Smooth muscle cell (in vitro differentiated cells): Measurements from ENCODE around the gene ING2. TPM values are rescaled to one million over a fixed set of nuclear protein-coding genes. Genes with fewer than 3 reads are reported as not detected.

Experiments used
- DNase-seq: peaks from one replicate; lab custom pipeline; 2025; ENCODE audit not compliant: unreplicated experiment; lab: John Stamatoyannopoulos, UW
- H2AFZ ChIP-seq: fragments of 200-600 bp; sonication (generic); 2 replicates; pipeline ENCODE4 v1.6.0; 2016; ENCODE audit warnings: antibody characterized with exemption, low read depth, mild to moderate bottlenecking
- H3F3A ChIP-seq: fragments of 200-600 bp; sonication (generic); 2 replicates; pipeline ENCODE4 v1.6.0; 2017; ENCODE audit warnings: antibody characterized with exemption, low read depth
- H3K27ac ChIP-seq: fragments of 200-600 bp; sonication (generic); 2 replicates; pipeline ENCODE4 v1.5.1; 2016; ENCODE audit warnings: low read depth, mild to moderate bottlenecking
- H3K27me3 ChIP-seq: fragments of 200-600 bp; sonication (generic); 2 replicates; pipeline ENCODE4 v1.6.1; 2016; ENCODE audit warnings: low read depth, mild to moderate bottlenecking
- H3K36me3 ChIP-seq: fragments of 200-600 bp; sonication (generic); 2 replicates; pipeline ENCODE4 v1.5.1; 2016; ENCODE audit warnings: low read depth
- H3K4me1 ChIP-seq: fragments of 200-600 bp; sonication (generic); 2 replicates; pipeline ENCODE4 v1.5.1; 2016; ENCODE audit warnings: low read depth
- H3K4me2 ChIP-seq: fragments of 200-600 bp; sonication (generic); 2 replicates; pipeline ENCODE4 v1.6.0; 2016; ENCODE audit warnings: mild to moderate bottlenecking
- H3K4me3 ChIP-seq: fragments of 200-600 bp; sonication (generic); 2 replicates; pipeline ENCODE4 v1.5.1; 2016; ENCODE audit warnings: mild to moderate bottlenecking
- H3K79me2 ChIP-seq: fragments of 200-600 bp; sonication (generic); 2 replicates; pipeline ENCODE4 v1.6.0; 2016; ENCODE audit warnings: low read depth, mild to moderate bottlenecking
- H3K9ac ChIP-seq: fragments of 200-600 bp; sonication (generic); 2 replicates; pipeline ENCODE4 v1.6.0; 2016; ENCODE audit warnings: low read depth
- H3K9me3 ChIP-seq: fragments of 200-600 bp; sonication (generic); replicated peaks from 2 replicates; pipeline ENCODE4 v1.5.1; 2016; ENCODE audit warnings: low read depth
- H4K20me1 ChIP-seq: fragments of 200-600 bp; sonication (generic); 2 replicates; pipeline ENCODE4 v1.6.0; 2016; ENCODE audit warnings: low read depth
- CTCF ChIP-seq: fragments of 200-600 bp; sonication (generic); IDR thresholded peaks from 2 replicates; pipeline ENCODE4 v1.5.1; 2017; ENCODE audit warnings: borderline replicate concordance, mild to moderate bottlenecking, antibody characterized with exemption; ENCODE audit not compliant: insufficient read depth, poor library complexity, severe bottlenecking
- WGBS: methylation state at CpG from one replicate; pipeline ENCODE4 v1.1.7; 2016; ENCODE audit warnings: low lambda C conversion rate; 5-methylcytosine and 5-hydroxymethylcytosine counted together
- polyA plus RNA-seq: library from polyadenylated mRNA; unstranded; fragments of >200 nt; fragmentation: Nextera tagmentation; extraction: Ambion mirVana; gene quantifications from 2 replicates; pipeline ENCODE4 v1.2.1, GENCODE V29; 2016
- total RNA-seq: library from RNA; depleted of rRNA; stranded (reverse); fragments of >200 nt; gene quantifications from 2 replicates; pipeline ENCODE4 v1.2.3, GENCODE V29; 2014

Gene ING2
- total and polyA plus RNA-seq, 2 experiments from 2014 or later: 16.3 to 30.1 TPM

GRCh38 chr4:183541752-183542040, 36.8 kb downstream of the ING2 start:
- 7% methylated on average over 3 of the region's 3 CpGs for WGBS
- TF ChIP-seq CTCF: no peak
- Histone ChIP-seq H3K4me1 (peaks cover 14% of the 10 kb centered on the region), H3F3A (no peaks in the 10 kb centered on the region), H3K27me3 (no peaks in the 10 kb centered on the region), H4K20me1 (no peaks in the 10 kb centered on the region), H3K9me3 (no peaks in the 10 kb centered on the region), H3K9ac (no peak overlapping the region), H3K4me3 (no peak overlapping the region), H3K79me2 (no peaks in the 10 kb centered on the region), H3K27ac (peak overlapping the region; percentile 16), H2AFZ (no peak overlapping the region), H3K36me3 (no peaks in the 10 kb centered on the region), H3K4me2 (peak overlapping the region; percentile 47)
- DNase-seq: no peak

GRCh38 chr4:183543435-183543834, 38.6 kb downstream of the ING2 start:
- H3K4me2 ChIP-seq: no peak overlapping the region
- no peaks in the 10 kb centered on the region for H3K36me3 ChIP-seq
- no peak overlapping the region for H3K9ac ChIP-seq
- H4K20me1 ChIP-seq: no peaks in the 10 kb centered on the region
- H3K27me3 ChIP-seq: no peaks in the 10 kb centered on the region
- H3K79me2 ChIP-seq: no peaks in the 10 kb centered on the region
- no peak overlapping the region for H3K27ac ChIP-seq
- H3K4me3 ChIP-seq: no peak overlapping the region
- no peaks in the 10 kb centered on the region for H3F3A ChIP-seq
- H2AFZ ChIP-seq: no peak overlapping the region
- no peak for DNase-seq
- H3K9me3 ChIP-seq: no peaks in the 10 kb centered on the region
- 93% methylated on average over 2 of the region's 2 CpGs for WGBS
- H3K4me1 ChIP-seq: peaks cover 14% of the 10 kb centered on the region
- TF ChIP-seq CTCF: no peak

GRCh38 chr4:183544109-183544508, 39.3 kb downstream of the ING2 start:
- H2AFZ ChIP-seq: no peak overlapping the region
- H3K4me2 ChIP-seq: no peak overlapping the region
- H3K4me3 ChIP-seq: no peak overlapping the region
- no peaks in the 10 kb centered on the region for H3K79me2 ChIP-seq
- no peaks in the 10 kb centered on the region for H3F3A ChIP-seq
- no peaks in the 10 kb centered on the region for H3K36me3 ChIP-seq
- 89% methylated on average over 5 of the region's 5 CpGs for WGBS
- H3K9ac ChIP-seq: no peak overlapping the region
- DNase-seq: no peak
- H3K27ac ChIP-seq: no peak overlapping the region
- H3K27me3 ChIP-seq: no peaks in the 10 kb centered on the region
- no peak for TF ChIP-seq CTCF
- peaks cover 14% of the 10 kb centered on the region for H3K4me1 ChIP-seq
- no peaks in the 10 kb centered on the region for H4K20me1 ChIP-seq
- H3K9me3 ChIP-seq: no peaks in the 10 kb centered on the region

- Histone ChIP-seq H3K27ac (no peak overlapping the region), H4K20me1 (no peaks in the 10 kb centered on the region), H3K9me3 (no peaks in the 10 kb centered on the region), H3K9ac (no peak overlapping the region), H3K4me3 (no peak overlapping the region), H3K36me3 (no peaks in the 10 kb centered on the region), H3F3A (no peaks in the 10 kb centered on the region), H2AFZ (no peak overlapping the region), H3K79me2 (no peaks in the 10 kb centered on the region), H3K27me3 (no peaks in the 10 kb centered on the region), H3K4me2 (no peak overlapping the region), H3K4me1 (peaks cover 6% of the 10 kb centered on the region)
- 91% methylated on average over 6 of the region's 6 CpGs for WGBS
- DNase-seq: no peak
- no peak for TF ChIP-seq CTCF
Measured at GRCh38 chr4:183546376-183546775, 41.5 kb downstream of the ING2 start.
